Measurements from ENCODE around the gene NDFIP2. TPM values are rescaled to one million over a fixed set of nuclear protein-coding genes. Genes with fewer than 3 reads are reported as not detected.

The NDFIP2 gene
- total and polyA plus RNA-seq, 3 experiments from 2014 or later, result 5.6 to 102 (median 94.4) TPM

GRCh38 chr13:79522583-79522982, 41.6 kb downstream of the NDFIP2 start:
- CTCF ChIA-PET, result interaction anchor here (1.7 kb wide), 1 partner anchor 98 kb away, joined by 5 read pairs; no protein-coding TSS in a partner anchor
- no peak overlapping the region for H3K4me3 Mint-ChIP-seq
- POLR2A ChIA-PET, result no interaction called here

GRCh38 chr13:79525064-79525857, 44.3 kb downstream of the NDFIP2 start:
- Histone ChIP-seq H3K4me3 (ENCODE audit: low read length) (no peak overlapping the region), H3K27me3 (ENCODE audit: insufficient read depth, low read length, poor library complexity, severe bottlenecking) (no peaks in the 10 kb centered on the region), H3K4me1 (ENCODE audit: insufficient read depth, low read length) (peaks cover 8% of the 10 kb centered on the region), H3K27ac (ENCODE audit: low read depth, low read length) (no peak overlapping the region), H3K36me3 (ENCODE audit: insufficient read depth, low read length) (no peaks in the 10 kb centered on the region), H3K9me3 (ENCODE audit: low read length) (no peaks in the 10 kb centered on the region)
- Mint-ChIP-seq H3K4me1 (peaks cover 8 to 9% (median 8%) of the 10 kb centered on the region in 3 donors), H3K9me3 (no peaks in the 10 kb centered on the region), H3K27ac (no peak overlapping the region), H3K27me3 (no peaks in the 10 kb centered on the region), H3K36me3 (peaks cover 0 to 3% (median 2%) of the 10 kb centered on the region in 3 donors), H3K4me3 (no peak overlapping the region)
- no peak for DNase-seq
- CTCF ChIA-PET, result no interaction called here
- POLR2A ChIA-PET, result no interaction called here

More at GRCh38 chr13:79522583-79522982, 41.6 kb downstream of the NDFIP2 start:
- Histone ChIP-seq H3K4me1 (ENCODE audit: insufficient read depth, low read length) (peaks cover 8% of the 10 kb centered on the region), H3K9me3 (ENCODE audit: low read length) (no peaks in the 10 kb centered on the region), H3K27ac (ENCODE audit: low read depth, low read length) (no peak overlapping the region), H3K36me3 (ENCODE audit: insufficient read depth, low read length) (no peaks in the 10 kb centered on the region), H3K4me3 (ENCODE audit: low read length) (no peak overlapping the region), H3K27me3 (ENCODE audit: insufficient read depth, low read length, poor library complexity, severe bottlenecking) (no peaks in the 10 kb centered on the region)
- H3K27ac Mint-ChIP-seq, result peak overlapping the region in 4 of 8 donors; percentile 27 to 64 (median 42)
- peaks cover 8 to 12% (median 9%) of the 10 kb centered on the region in 3 donors for H3K4me1 Mint-ChIP-seq
- H3K9me3 Mint-ChIP-seq, result no peaks in the 10 kb centered on the region
- no peak for DNase-seq
- no peaks in the 10 kb centered on the region for H3K27me3 Mint-ChIP-seq
- H3K36me3 Mint-ChIP-seq, result peaks cover 0 to 3% (median 2%) of the 10 kb centered on the region in 3 donors

- Histone ChIP-seq H3K27me3 (ENCODE audit: insufficient read depth, low read length, poor library complexity, severe bottlenecking) (no peaks in the 10 kb centered on the region), H3K27ac (ENCODE audit: low read depth, low read length) (no peak overlapping the region), H3K4me1 (ENCODE audit: insufficient read depth, low read length) (peaks cover 4% of the 10 kb centered on the region), H3K9me3 (ENCODE audit: low read length) (no peaks in the 10 kb centered on the region), H3K36me3 (ENCODE audit: insufficient read depth, low read length) (no peaks in the 10 kb centered on the region), H3K4me3 (ENCODE audit: low read length) (no peak overlapping the region)
- POLR2A ChIA-PET, result no interaction called here
- Mint-ChIP-seq H3K36me3 (peaks cover 0 to 3% (median 2%) of the 10 kb centered on the region in 3 donors), H3K27me3 (no peaks in the 10 kb centered on the region), H3K27ac (no peak overlapping the region), H3K9me3 (no peaks in the 10 kb centered on the region), H3K4me1 (peaks cover 3 to 13% (median 7%) of the 10 kb centered on the region in 3 donors), H3K4me3 (no peak overlapping the region)
- DNase-seq, result no peak
- CTCF ChIA-PET, result interaction anchor here (0.6 to 3.0 kb wide), 2 partner anchors 104 to 871 kb away, joined by 3 to 16 read pairs; no protein-coding TSS in a partner anchor
Observed at GRCh38 chr13:79527698-79528097, 46.7 kb downstream of the NDFIP2 start.

DNA sequence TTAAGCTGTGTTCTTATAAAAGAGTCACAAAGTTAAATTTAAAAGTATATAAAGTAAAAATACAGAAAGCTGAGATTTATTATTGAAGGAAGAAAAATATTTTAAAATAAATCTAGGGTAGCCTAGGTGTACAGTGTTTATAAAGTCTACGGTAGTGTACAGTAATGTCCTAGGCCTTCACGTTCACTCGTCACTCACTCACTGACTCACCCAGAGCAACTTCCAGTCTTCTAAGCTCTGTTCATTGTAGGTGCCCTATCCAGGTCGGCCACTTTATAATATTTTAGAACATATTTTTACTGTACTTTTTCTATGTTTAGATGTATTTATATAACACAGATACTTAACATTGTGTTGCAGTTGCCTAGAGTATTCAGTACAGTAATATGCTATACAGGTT, 47.4 kb downstream of the NDFIP2 start:
- CTCF ChIA-PET, result interaction anchor here (1.1 to 3.0 kb wide), 3 partner anchors 12 to 105 kb away, joined by 3 to 16 read pairs (median 4); no protein-coding TSS in a partner anchor
- Histone ChIP-seq H3K9me3 (ENCODE audit: low read length) (no peaks in the 10 kb centered on the region), H3K27me3 (ENCODE audit: insufficient read depth, low read length, poor library complexity, severe bottlenecking) (no peaks in the 10 kb centered on the region), H3K36me3 (ENCODE audit: insufficient read depth, low read length) (no peaks in the 10 kb centered on the region), H3K27ac (ENCODE audit: low read depth, low read length) (no peak overlapping the region), H3K4me1 (ENCODE audit: insufficient read depth, low read length) (no peaks in the 10 kb centered on the region), H3K4me3 (ENCODE audit: low read length) (no peak overlapping the region)
- POLR2A ChIA-PET, result no interaction called here
- no peak overlapping the region for H3K4me3 Mint-ChIP-seq
- peaks cover 0 to 3% (median 2%) of the 10 kb centered on the region in 3 donors for H3K36me3 Mint-ChIP-seq
- no peaks in the 10 kb centered on the region for H3K27me3 Mint-ChIP-seq
- DNase-seq, result no peak
- H3K4me1 Mint-ChIP-seq, result peaks cover 0 to 9% (median 4%) of the 10 kb centered on the region in 3 donors
- no peak overlapping the region for H3K27ac Mint-ChIP-seq
- H3K9me3 Mint-ChIP-seq, result no peaks in the 10 kb centered on the region

- peaks cover 0 to 3% (median 0%) of the 10 kb centered on the region in 3 donors for H3K36me3 Mint-ChIP-seq
- no peak overlapping the region for H3K4me3 ChIP-seq (ENCODE audit: low read length)
- H3K36me3 ChIP-seq (ENCODE audit: insufficient read depth, low read length), result no peaks in the 10 kb centered on the region
- ChIA-PET POLR2A (no interaction called here), CTCF (interaction anchor here (1.1 to 3.0 kb wide), 3 partner anchors 12 to 105 kb away, joined by 3 to 16 read pairs (median 4); no protein-coding TSS in a partner anchor)
- H3K9me3 Mint-ChIP-seq, result no peaks in the 10 kb centered on the region
- no peak overlapping the region for H3K4me3 Mint-ChIP-seq
- no peaks in the 10 kb centered on the region for H3K9me3 ChIP-seq (ENCODE audit: low read length)
- DNase-seq, result no peak
- H3K27me3 ChIP-seq (ENCODE audit: insufficient read depth, low read length, poor library complexity, severe bottlenecking), result no peaks in the 10 kb centered on the region
- H3K4me1 Mint-ChIP-seq, result peaks cover 0 to 9% (median 4%) of the 10 kb centered on the region in 3 donors
- no peaks in the 10 kb centered on the region for H3K27me3 Mint-ChIP-seq
- no peaks in the 10 kb centered on the region for H3K4me1 ChIP-seq (ENCODE audit: insufficient read depth, low read length)
- no peak overlapping the region for H3K27ac Mint-ChIP-seq
- H3K27ac ChIP-seq (ENCODE audit: low read depth, low read length), result no peak overlapping the region
Observed at GRCh38 chr13:79528759-79529191, 47.8 kb downstream of the NDFIP2 start.

- no peaks in the 10 kb centered on the region for H3K9me3 Mint-ChIP-seq
- peaks cover 0 to 3% (median 1%) of the 10 kb centered on the region in 3 donors for H3K36me3 Mint-ChIP-seq
- H3K4me3 Mint-ChIP-seq, result no peak overlapping the region
- Histone ChIP-seq H3K4me3 (ENCODE audit: low read length) (no peak overlapping the region), H3K27me3 (ENCODE audit: insufficient read depth, low read length, poor library complexity, severe bottlenecking) (no peaks in the 10 kb centered on the region), H3K9me3 (ENCODE audit: low read length) (no peaks in the 10 kb centered on the region), H3K27ac (ENCODE audit: low read depth, low read length) (no peak overlapping the region), H3K36me3 (ENCODE audit: insufficient read depth, low read length) (no peaks in the 10 kb centered on the region), H3K4me1 (ENCODE audit: insufficient read depth, low read length) (no peaks in the 10 kb centered on the region)
- peaks cover 0 to 9% (median 4%) of the 10 kb centered on the region in 3 donors for H3K4me1 Mint-ChIP-seq
- H3K27me3 Mint-ChIP-seq, result no peaks in the 10 kb centered on the region
- no peak overlapping the region for H3K27ac Mint-ChIP-seq
- CTCF ChIA-PET, result interaction anchor here (3.0 kb wide), 1 partner anchor 106 kb away, joined by 16 read pairs; no protein-coding TSS in a partner anchor
- DNase-seq, result no peak
- POLR2A ChIA-PET, result no interaction called here
Observed at GRCh38 chr13:79529817-79530216, 48.9 kb downstream of the NDFIP2 start.

- Mint-ChIP-seq H3K4me1 (peaks cover 0 to 9% (median 4%) of the 10 kb centered on the region in 3 donors), H3K27ac (peak overlapping the region in 1 of 8 donors; percentile 45), H3K36me3 (peaks cover 0 to 3% (median 1%) of the 10 kb centered on the region in 3 donors), H3K27me3 (no peaks in the 10 kb centered on the region), H3K9me3 (no peaks in the 10 kb centered on the region), H3K4me3 (no peak overlapping the region)
- Histone ChIP-seq H3K27me3 (ENCODE audit: insufficient read depth, low read length, poor library complexity, severe bottlenecking) (no peaks in the 10 kb centered on the region), H3K27ac (ENCODE audit: low read depth, low read length) (no peak overlapping the region), H3K4me3 (ENCODE audit: low read length) (no peak overlapping the region), H3K36me3 (ENCODE audit: insufficient read depth, low read length) (no peaks in the 10 kb centered on the region), H3K9me3 (ENCODE audit: low read length) (no peaks in the 10 kb centered on the region), H3K4me1 (ENCODE audit: insufficient read depth, low read length) (no peaks in the 10 kb centered on the region)
- POLR2A ChIA-PET, result no interaction called here
- no peak for DNase-seq
- CTCF ChIA-PET, result interaction anchor here (3.0 kb wide), 1 partner anchor 107 kb away, joined by 16 read pairs; no protein-coding TSS in a partner anchor
Observed at GRCh38 chr13:79530270-79530669, 49.3 kb downstream of the NDFIP2 start.
